Measurements from ENCODE around the gene SCN4A.

Gene SCN4A

DNA sequence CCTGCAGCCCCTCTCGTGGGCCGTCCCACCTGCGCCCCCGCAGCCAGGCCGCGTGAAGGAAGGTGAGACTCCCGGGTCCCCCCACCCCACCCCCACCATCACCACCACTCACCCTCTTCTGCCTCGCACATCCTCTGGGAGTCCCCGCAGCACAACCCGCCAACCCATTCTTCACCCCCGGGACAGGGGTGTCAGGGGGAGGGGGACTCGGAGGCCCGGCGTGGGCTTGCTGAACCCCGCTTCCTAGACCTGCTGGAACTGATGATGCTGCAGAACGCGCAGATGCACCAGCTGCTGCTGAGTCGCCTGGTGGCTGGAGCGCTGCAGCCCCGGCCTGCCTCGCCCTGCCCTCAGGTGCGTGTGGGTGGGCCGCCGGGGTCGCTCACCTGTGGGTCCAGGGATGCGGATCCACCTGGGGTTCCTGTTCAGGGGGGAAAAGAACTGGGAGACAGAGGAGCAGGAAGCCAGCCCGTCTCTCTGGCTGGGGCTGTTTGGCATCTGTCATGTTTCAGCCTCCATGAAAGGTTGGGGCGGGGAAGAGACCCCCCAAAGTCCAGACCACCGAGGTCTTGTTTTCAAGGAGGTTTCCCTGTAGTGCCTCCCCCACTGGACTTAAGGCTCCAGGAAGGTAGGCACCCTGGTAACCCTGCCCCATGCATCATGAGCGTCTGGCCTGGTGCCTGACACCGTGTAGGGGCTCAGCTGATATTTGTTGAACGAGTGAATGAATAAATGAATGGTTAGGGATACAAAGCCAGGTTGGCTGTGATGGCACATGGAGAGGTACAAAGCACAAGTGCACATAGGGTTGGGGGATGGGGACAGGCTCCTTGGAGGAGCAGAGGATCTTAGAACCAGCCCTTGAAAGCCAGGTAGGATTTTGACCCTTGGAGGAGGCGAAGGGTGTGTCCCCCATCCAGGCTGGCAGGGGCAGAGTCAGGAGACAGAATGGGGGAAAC, 26.3 kb upstream of the SCN4A start:
- no peak for DNase-seq (ENCODE audit: insufficient read length)
- no peak for FAIRE-seq
- TF ChIP-seq TAF1 (IDR thresholded peaks at IDR 0.05; ENCODE audit: borderline replicate concordance, low read depth, low read length) (no peak), POLR2A (IDR thresholded peaks at IDR 0.05; ENCODE audit: low read depth, low read length) (no peak)

- no peak for TF ChIP-seq POLR2AphosphoS5 (IDR thresholded peaks at IDR 0.05; ENCODE audit: low read depth, low read length)
- DNase-seq (ENCODE audit: insufficient read length) (peak; percentile 92), FAIRE-seq (peak; percentile 99)
Measured at GRCh38 chr17:63998050-63998720, 25.5 kb upstream of the SCN4A start, which contains the start of gene PRR29. PRR29 (plus strand) TSS chr17:63998351; CDS start chr17:63998365, 14 bp downstream.

DNA sequence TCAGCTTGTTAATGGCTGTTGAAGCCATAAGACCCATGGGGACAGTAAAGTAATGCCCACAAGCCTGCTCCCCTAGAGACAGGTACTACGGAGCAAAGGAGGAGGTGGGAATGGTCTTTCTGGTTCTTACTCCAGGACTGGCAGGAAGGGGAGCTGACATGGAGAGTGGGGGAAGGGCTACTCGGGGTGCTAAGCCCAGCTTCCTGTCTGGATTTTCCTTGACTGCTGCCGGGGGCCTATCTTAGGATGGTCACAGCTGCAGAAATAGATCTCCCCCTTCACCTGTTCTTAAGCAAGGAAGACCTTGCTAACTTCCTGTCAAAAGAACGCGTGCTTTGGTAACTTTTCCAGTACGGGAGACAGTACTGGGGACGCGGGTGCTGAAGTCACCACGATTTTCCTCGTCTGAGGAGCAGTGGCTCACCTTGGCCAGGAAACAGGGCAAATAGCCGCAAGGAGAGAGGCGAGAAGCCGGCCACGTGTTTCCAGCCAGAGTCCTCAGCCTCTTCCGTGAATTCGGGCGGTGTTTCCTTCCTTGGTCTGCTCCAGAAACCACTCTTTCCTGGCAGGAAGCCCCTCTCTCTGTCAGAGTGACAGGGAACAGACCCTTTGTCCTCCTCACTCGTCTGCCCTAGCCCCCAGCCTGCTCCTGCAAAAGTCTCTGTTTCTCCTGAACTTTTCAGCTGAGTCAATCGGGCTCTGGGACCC, 24.8 kb upstream of the SCN4A start:
- DNase-seq (ENCODE audit: insufficient read length) (no peak), FAIRE-seq (no peak)
- TF ChIP-seq POLR2AphosphoS5 (IDR thresholded peaks at IDR 0.05; ENCODE audit: low read depth, low read length) (no peak), POLR2A (IDR thresholded peaks at IDR 0.05; ENCODE audit: low read depth, low read length) (no peak), TAF1 (IDR thresholded peaks at IDR 0.05; ENCODE audit: borderline replicate concordance, low read depth, low read length) (no peak)

DNA sequence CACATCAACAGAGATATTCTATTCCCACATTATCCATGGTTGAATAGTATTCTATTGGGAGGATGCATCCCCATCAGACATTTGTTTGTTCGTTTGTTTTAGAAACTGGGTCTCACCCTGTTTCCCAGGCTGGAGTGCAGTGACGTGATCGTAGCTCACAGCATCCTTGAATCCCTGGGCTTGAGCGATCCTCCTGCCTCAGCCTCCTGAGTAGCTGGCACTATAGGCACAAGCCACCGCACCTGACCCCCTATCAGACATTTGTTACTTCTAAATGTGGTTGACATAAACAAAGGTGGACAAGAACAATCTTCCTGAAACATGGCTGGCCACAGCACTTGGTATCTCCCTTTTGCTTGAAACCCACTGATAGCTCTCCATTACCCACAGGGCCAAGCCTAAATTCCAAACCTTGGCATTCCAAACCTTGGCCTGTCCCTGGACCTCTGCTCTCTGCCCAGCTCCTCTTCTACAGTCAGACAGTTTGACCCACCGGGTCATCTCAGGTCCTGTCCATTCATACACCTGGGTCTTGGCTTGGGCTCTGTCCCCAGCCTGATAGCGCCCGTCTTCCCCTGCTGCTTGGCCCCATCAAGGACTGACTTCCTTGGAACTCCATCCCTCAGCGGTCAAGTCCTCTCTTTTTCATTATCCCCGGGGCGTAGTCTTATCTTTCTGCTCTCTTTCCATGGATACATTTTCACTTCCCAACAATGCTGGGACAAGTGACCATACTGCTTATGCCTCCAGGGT, 23.9 kb upstream of the SCN4A start:
- TF ChIP-seq POLR2A (IDR thresholded peaks at IDR 0.05; ENCODE audit: low read depth, low read length): no peak
- FAIRE-seq: no peak

GRCh38 chr17:63995626-63996025, 22.9 kb upstream of the SCN4A start:
- DNase-seq (ENCODE audit: insufficient read length): no peak
- FAIRE-seq: no peak
- TF ChIP-seq POLR2A (IDR thresholded peaks at IDR 0.05; ENCODE audit: low read depth, low read length) (no peak), POLR2AphosphoS5 (IDR thresholded peaks at IDR 0.05; ENCODE audit: low read depth, low read length) (no peak), TAF1 (IDR thresholded peaks at IDR 0.05; ENCODE audit: borderline replicate concordance, low read depth, low read length) (no peak)

More for the DNA sequence above, 23.9 kb upstream of the SCN4A start:
- DNase-seq (ENCODE audit: insufficient read length): no peak

DNA sequence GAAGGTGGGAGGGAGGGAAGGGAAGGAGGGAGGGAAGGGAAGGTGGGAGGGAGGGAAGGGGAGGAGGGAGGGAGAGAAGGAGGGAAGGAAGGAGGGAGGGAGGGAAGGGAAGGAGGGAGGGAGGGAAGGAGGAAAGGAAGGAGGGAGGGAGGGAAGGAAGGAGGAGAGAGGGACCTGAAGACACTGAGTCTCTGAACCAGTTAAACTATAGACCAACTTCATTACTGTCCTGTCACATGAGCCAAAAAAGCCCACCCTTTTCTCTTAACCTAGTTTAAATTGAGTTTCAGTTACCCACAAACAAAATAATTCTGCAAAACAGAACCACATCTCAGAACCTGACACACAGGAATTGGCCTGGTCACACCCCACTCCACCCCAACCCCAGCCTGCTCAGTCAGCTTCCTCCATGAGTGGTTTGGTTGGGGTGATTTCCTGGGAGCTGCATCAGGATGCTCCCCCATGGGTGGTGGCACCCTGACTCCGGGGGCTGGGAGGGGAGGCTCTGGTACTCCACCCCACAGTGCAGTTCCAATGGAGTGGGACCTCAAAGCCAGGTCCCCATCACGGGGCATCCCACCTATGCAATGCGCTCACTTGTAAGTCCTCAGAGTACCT, 20.8 kb upstream of the SCN4A start:
- no peak for DNase-seq (ENCODE audit: insufficient read length)
- TF ChIP-seq POLR2A (IDR thresholded peaks at IDR 0.05; ENCODE audit: low read depth, low read length) (no peak), TAF1 (IDR thresholded peaks at IDR 0.05; ENCODE audit: borderline replicate concordance, low read depth, low read length) (no peak), POLR2AphosphoS5 (IDR thresholded peaks at IDR 0.05; ENCODE audit: low read depth, low read length) (no peak)
- no peak for FAIRE-seq

- DNase-seq (ENCODE audit: insufficient read length) (no peak), FAIRE-seq (peak; percentile 40)
- no peak for TF ChIP-seq TAF1 (IDR thresholded peaks at IDR 0.05; ENCODE audit: borderline replicate concordance, low read depth, low read length)
- TF ChIP-seq POLR2A (IDR thresholded peaks at IDR 0.05; ENCODE audit: low read depth, low read length): no peak
- TF ChIP-seq POLR2AphosphoS5 (IDR thresholded peaks at IDR 0.05; ENCODE audit: low read depth, low read length): no peak
Measured at GRCh38 chr17:63991611-63992010, 18.9 kb upstream of the SCN4A start.

GRCh38 chr17:63989622-63990345, 17.1 kb upstream of the SCN4A start:
- TF ChIP-seq TAF1 (IDR thresholded peaks at IDR 0.05; ENCODE audit: borderline replicate concordance, low read depth, low read length) (no peak), POLR2AphosphoS5 (IDR thresholded peaks at IDR 0.05; ENCODE audit: low read depth, low read length) (no peak), POLR2A (IDR thresholded peaks at IDR 0.05; ENCODE audit: low read depth, low read length) (no peak)
- FAIRE-seq (no peak), DNase-seq (ENCODE audit: insufficient read length) (no peak)

- DNase-seq (ENCODE audit: insufficient read length): no peak
- no peak for FAIRE-seq
Measured at GRCh38 chr17:63988741-63989621, 16.3 kb upstream of the SCN4A start.

More at GRCh38 chr17:63988741-63989621, 16.3 kb upstream of the SCN4A start:
- TF ChIP-seq POLR2AphosphoS5 (IDR thresholded peaks at IDR 0.05; ENCODE audit: low read depth, low read length) (no peak), TAF1 (IDR thresholded peaks at IDR 0.05; ENCODE audit: borderline replicate concordance, low read depth, low read length) (no peak), POLR2A (IDR thresholded peaks at IDR 0.05; ENCODE audit: low read depth, low read length) (no peak)
